ENCODE data around the gene DZIP1L.

GRCh38 chr3:138036572-138036971, 78.8 kb downstream of the DZIP1L start:
- TF ChIP-seq CTCF (conservative IDR thresholded peaks at IDR 0.05; ENCODE audit: low read depth, low read length): no peak
- TF ChIP-seq EZH2 (IDR thresholded peaks at IDR 0.05; ENCODE audit: low read length, unreplicated experiment): no peak

Measured in PC-3 (cell line).